GM20000 (cell line): ENCODE data around the gene DND1.
"Not testable (repeated sequence)": the region's sequence is repeated elsewhere in the genome, so short reads cannot be mapped to it uniquely, and the experiment has no call there.

ENCODE experiments used
- DNase-seq: peaks from one replicate; pipeline ENCODE4 v3.0.0; 2012; ENCODE audit warnings: low spot score
- TF ChIP-seq, protein P1 (sequence below): IDR thresholded peaks from 2 replicates; pipeline ENCODE4 v1.5.1; 2012; ENCODE audit warnings: mild to moderate bottlenecking, control low read depth; ENCODE audit errors: extremely low read depth, missing control alignments

The DND1 gene

DNA sequence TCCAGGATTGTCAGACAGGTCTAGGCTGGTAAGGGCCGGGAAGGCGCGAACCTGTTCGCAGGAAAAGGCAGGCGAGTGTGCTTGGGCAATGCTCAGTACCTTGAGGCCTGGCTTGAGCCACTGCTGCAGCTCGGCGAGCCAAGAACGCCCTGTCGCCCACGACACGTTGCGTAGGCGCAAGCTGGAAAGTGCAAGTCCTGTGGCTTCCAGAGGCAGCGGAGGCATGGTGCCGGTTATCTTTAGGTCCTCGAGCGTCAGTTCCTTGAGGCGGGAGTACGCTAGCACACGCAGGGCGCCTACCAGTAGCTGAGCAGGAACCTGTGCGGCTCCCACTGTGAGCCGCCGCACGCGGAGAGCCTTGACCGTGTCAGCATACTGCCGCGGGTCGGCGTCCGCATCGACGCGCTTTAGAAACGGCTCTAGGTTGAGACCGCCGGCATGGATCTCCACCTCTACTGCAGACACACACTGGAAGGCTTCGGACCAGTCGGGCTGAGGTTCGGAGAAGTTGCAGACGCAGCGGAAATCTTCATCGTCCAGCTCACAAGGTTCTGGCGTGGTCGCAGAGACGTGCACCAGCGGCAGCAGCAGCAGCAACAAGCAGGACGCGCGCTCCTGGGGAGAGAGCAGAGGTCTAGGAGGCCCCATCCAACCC, 40.9 kb downstream of the DND1 start:
- peak; percentile 44 for DNase-seq
- TF ChIP-seq, protein P1, sequence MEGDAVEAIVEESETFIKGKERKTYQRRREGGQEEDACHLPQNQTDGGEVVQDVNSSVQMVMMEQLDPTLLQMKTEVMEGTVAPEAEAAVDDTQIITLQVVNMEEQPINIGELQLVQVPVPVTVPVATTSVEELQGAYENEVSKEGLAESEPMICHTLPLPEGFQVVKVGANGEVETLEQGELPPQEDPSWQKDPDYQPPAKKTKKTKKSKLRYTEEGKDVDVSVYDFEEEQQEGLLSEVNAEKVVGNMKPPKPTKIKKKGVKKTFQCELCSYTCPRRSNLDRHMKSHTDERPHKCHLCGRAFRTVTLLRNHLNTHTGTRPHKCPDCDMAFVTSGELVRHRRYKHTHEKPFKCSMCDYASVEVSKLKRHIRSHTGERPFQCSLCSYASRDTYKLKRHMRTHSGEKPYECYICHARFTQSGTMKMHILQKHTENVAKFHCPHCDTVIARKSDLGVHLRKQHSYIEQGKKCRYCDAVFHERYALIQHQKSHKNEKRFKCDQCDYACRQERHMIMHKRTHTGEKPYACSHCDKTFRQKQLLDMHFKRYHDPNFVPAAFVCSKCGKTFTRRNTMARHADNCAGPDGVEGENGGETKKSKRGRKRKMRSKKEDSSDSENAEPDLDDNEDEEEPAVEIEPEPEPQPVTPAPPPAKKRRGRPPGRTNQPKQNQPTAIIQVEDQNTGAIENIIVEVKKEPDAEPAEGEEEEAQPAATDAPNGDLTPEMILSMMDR: no peak

- TF ChIP-seq, protein P1: no peak
- peak; percentile 26 for DNase-seq
These were observed 41.5 kb downstream of the DND1 start for GRCh38 chr5:140631831-140632365.

DNA sequence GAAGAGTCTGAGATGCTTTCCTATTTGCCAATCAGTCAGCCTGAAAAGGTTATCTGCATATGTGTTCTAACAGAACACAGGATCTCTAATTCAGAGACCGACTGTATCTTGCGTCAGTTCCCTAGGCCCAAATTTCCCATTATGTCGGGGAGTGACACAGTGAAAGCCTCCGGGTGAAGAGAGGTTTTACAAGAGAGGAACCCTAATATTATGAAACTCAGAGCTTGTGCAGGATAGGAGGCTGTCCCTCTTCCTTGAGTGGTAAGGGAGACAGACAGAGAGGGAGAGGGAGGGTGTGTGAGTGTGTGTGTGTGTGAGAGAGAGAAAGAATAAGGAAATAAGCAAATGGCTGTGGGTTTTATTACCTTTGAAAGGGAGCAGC, 42.3 kb downstream of the DND1 start:
- TF ChIP-seq, protein P1: no peak
- no peak for DNase-seq

DNA sequence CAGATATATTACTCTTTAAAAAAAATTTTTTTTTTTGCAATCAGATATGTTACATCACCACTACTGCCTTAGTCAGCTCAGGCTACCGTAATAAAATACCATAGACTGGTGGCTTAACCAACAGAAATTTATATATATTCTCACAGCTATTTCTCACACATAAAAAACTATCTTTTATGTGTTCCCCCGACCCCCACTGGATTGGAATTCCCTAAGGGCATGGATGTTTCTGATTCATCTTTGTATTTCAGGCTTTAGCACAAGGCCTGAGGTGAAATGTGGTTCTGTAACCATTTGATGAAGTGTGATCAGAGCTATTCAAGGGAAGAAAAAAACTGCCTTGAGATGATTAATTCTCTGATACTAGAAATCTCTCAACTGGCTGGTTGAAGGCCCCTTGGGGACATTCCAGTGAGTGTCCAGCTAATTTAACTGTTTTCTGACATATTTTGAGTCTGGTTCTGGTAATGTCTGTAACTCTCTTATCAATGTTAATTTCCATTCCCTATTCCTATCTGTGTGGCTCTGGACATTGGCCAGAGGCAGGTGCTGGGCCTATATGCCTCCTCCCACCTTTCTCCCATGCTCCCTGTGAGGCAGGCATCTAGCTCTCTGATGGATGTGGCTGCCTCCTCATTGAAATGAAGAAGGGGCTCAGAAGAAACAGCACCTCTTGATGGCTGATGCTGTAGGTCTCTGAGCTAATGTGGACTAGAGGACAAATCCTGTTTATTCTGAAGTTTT, 42.9 kb downstream of the DND1 start:
- TF ChIP-seq, protein P1: no peak
- no peak for DNase-seq

GRCh38 chr5:140628711-140629110, 44.7 kb downstream of the DND1 start:
- TF ChIP-seq, protein P1: no peak
- no peak for DNase-seq

DNA sequence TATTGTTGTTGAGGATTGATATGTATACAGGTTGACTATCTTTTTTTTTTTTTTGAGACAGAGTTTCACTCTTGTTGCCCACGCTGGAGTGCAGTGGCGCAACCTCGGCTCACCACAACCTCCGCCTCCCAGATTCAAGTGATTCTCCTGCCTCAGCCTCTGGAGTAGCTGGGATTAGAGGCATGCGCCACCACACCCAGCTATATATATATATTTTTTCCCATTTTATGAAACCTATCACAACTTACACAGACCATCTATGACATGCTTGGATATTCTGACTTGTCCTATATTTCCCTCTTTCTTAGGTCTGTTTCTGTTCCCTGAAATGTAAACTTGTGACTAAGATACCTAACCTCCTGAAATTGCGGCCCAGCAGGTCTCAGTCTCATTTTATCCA, 45.4 kb downstream of the DND1 start:
- TF ChIP-seq, protein P1: no peak
- no peak for DNase-seq

DNA sequence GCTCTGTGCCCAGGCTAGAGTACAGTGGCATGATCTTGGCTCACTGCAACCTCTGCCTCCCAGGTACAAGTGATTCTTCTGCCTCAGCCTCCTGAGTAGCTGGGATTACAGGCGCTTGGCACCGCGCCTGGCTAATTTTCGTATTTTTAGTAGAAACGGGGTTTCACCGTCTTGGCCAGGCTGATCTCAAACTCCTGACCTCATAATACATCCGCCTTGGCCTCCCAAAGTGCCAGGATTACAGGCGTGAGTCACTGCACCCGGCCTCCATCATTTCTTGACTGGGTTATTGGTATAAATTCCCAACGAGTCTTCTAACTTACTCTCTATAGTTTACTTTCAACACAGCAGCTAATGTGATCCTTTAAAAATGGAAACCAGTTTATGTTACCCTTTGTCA, 48.5 kb downstream of the DND1 start:
- not testable (repeated sequence) for DNase-seq

- not testable (repeated sequence) for DNase-seq
These were observed 50.3 kb downstream of the DND1 start for GRCh38 chr5:140623061-140623460.
